Activated T-helper 9 cell treated with anti-CD3 and anti-CD28 coated beads, Interleukin-2, amount 50 U/mL, for 16 hours (primary cell): ENCODE data around the gene GTF3C1.
"Not testable (repeated sequence)": the region's sequence is repeated elsewhere in the genome, so short reads cannot be mapped to it uniquely, and the experiment has no call there.

ENCODE experiments used
- DNase-seq: peaks from one replicate; pipeline ENCODE4 v3.0.0-alpha.2; 2020; ENCODE audit warnings: low read depth

Gene GTF3C1

DNA sequence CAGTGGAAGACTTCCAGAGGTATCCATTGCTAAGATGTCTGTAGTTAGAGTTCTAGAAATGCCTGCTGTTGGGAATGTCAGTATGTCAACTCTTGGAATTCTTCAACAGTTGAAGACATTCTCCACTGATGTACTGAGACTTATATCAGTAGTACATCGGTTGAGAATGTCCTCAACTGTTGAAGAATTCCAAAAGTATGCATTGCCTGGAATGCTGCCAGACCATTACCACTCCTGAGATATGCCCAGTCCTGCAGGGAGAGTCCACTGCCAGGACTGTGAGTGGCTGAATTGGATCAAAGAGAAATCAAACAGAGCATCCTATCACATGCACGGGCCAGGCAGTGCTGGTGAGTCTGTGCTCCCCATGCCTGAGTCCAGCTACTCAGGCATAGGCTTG lies 105.7 kb downstream of the GTF3C1 start:
- DNase-seq: no peak

DNA sequence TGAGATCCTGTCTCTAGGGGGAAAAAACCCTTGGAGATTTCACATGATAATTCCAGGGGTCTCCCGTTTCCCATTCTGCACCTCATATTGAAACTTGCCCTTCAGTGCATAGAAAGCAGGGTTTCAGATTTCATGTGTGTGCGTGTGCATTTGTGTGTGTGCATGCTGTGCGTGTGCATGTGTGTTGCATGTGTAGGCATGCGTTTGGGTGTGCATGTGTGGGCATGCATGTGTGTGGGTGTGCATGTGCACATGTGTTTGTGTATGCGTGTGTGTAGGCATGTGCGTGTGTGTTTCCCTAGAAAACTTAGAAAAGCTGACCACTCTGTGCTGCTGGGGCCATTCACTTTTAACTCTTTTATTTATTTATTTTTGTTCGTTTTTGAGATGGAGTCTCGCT lies 107.7 kb downstream of the GTF3C1 start:
- DNase-seq: no peak

DNA sequence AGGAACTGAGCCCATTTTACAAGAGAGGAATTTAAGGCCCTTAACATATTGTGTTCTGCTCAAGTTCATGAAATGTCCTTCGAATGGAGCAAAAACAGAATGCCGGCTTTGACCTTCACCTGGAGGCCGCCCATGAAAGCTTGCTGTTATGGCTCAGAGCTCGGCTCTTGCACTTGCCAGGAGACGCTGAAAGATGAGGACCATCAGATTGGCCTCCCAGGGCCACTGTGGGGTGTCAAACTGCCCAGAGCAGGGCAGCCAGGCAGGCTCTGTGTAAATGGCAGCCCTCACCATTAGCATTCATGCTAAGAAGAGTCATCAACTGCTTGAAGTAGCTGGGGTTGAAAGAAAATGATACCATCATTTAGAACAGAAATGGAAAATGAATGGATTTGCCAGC lies 108.4 kb downstream of the GTF3C1 start:
- DNase-seq: no peak

GRCh38 chr16:27439271-27440018 lies 110.3 kb downstream of the GTF3C1 start:
- no peak for DNase-seq

GRCh38 chr16:27437946-27438345 lies 111.8 kb downstream of the GTF3C1 start:
- no peak for DNase-seq

DNA sequence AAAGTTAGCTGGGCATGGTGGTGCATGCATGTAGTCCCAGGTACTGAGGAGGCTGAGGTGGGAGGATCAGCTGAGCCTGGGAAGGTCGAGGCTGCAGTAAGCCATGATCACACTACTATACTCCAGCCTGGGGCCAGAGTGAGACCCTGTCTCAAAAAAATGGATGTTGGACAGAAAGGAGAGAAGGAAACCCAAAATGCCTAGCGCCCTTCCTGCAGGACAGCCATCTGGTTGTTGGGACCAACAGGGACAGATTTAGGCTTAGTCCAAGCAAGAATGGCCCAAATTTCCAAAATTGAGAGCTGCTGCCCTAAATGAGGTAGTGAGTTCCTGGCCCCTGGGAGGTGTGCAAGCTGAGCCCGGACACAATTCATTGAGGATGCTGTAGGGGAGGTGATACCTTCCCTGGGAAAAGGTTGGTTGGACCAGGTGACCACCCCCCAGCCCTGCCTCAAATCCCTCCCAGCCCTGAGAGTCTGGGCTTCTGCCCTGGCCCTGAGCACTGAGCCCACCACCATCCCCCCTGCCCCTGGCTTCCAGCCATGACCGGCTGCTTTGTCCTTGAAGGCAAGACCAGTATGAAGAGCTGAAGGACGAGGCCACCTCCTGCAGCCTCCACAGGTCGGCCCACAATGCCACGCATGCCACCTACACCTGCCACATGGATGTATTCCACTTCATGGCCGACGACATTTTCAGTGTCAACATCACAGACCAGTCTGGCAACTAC lies 112.6 kb downstream of the GTF3C1 start:
- no peak for DNase-seq

- DNase-seq: no peak
These were observed 113.6 kb downstream of the GTF3C1 start for GRCh38 chr16:27436065-27436464.

DNA sequence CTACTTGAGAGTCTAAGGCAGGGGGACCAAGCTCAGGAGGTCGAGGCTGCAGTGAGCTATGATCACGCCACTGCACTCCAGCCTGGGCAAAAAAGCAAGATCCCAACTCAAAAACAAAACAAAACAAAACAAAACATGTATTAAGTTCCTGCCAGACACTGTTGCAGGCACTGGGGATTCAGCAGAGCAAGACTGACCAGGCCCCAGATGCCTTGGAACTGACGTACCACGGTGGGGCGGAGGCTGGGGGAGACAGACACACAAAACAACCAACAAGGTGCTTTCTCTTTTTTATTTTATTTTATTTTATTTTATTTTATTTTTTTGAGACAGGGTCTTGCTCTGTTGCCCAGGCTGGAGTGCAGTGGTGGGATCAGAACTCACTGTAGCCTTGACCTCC lies 114.6 kb downstream of the GTF3C1 start:
- DNase-seq: not testable (repeated sequence)

- DNase-seq: no peak
These were observed 115.3 kb downstream of the GTF3C1 start for GRCh38 chr16:27434141-27435051.

GRCh38 chr16:27433636-27434035 lies 116.1 kb downstream of the GTF3C1 start:
- no peak for DNase-seq

DNA sequence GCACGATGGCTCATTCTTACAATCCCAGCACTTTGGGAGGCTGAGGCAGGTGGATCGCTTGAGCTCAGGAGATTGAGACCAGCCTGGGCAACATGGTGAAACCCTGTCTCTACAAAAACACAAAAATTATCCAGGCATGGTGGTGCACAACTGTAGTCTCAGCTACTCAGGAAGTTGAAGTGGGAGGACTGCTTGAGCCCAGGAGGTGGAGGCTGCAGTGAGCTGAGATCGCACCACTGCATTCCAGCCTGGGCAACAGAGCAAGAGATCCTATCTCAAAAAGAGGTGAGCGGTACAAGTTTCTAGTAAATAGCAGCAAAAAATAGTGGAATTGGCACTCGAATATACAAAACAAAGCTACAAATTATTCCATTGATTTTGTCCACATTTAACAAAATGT lies 116.5 kb downstream of the GTF3C1 start:
- DNase-seq: not testable (repeated sequence)

- no peak for DNase-seq
These were observed 117.2 kb downstream of the GTF3C1 start for GRCh38 chr16:27432558-27432957.

DNA sequence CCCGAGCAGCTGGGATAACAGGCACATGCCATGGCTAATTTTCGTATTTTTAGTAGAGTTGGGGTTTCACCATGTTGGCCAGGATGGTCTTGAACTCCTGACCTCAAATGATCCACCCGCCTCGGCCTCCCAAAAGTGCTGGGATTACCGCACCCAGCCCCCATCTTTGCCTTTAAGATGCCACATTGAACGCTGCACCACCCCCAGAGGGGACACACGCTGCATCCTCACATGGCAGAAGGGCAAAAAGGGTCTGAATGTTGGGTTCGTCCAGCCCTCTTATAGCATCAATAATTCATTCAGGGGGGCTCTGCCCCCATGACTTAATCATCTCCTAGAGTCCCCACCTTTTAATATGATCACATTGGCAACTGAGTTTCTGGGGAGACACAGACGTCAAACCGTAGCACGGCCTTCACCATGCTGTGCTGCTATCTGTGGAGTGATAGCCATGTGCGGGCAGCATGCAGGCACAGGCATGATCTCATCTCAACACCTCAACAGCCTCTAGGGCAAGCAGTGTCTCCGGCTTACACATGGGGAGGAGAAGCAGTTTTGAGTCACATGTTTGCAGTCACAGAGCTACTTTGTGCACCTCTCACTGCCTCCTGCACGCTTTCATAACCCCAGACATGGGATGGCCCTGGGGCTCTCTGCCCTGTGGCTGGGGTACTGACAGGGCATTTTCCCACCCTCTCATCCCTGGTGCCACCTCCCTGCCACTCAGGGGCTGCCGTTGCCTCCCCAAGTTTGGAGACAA lies 117.8 kb downstream of the GTF3C1 start:
- DNase-seq: no peak

DNA sequence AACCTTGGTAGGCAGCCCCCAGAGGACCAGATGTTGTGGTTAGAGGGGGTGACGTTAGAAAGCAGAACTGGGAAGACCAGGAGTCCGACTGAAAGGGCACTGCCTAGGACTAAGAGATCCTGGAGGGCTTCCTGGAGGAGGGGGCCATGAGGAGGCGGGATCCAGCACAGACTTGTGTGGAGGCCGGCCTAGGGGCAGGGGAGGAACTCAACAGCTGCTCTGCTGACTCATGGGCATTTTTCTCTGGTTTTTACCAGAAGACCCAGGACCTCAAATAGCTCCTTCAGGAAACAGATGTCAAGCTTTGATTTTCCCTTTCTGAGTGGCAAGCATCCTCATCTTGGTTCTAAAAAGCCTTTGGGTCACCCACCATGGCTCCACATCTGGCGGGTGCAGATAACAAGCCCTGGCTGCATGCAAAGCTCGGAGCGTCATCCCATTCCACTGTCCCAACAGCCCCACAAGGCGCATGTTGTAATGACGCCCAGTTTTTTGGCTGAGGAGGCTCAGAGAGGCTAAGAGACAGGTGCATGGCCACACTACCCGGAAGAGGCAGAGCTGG lies 118.7 kb downstream of the GTF3C1 start:
- no peak for DNase-seq

DNA sequence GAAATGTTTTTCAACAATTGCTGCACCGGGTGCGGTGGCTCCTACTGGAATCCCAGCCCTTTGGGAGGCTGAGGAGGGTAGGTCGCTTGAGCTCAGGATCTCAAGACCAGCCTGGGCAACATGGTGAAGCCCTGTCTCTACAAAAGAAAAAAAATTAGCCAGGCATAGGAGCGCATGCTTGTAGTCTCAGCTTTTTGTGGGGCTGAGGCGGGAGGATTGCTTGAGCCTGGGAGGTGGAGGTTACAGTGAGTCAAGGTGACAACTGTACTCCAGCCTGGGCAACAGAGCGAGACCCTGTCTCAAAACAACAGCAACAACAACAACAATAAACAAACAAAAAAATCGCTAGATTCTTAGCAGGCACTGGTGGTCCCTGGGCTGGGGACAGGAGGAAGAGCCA lies 119.2 kb downstream of the GTF3C1 start:
- no peak for DNase-seq

DNA sequence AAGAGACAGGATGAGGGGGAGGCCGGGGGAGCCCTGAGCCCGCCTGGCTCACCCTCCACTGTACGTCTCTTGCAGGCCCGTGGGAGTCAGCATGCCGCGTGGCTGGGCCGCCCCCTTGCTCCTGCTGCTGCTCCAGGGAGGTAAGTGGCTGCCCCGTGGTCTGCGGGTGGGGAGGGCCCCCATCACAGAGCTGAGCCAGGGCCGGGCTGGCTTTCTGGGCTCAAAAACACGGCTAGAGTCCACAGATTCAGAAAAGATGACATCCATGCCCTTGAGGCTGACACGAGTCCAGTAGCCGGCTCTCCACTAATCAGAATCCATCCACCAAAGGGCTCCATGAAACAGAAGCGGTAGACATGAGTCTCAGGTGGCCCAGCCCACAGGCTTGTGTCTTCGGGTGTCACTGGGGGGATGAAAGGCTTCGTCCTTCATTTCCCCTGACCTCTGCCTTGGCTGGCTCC lies 119.7 kb downstream of the GTF3C1 start:
- DNase-seq: no peak

GRCh38 chr16:27429330-27429871 lies 120.3 kb downstream of the GTF3C1 start:
- DNase-seq: no peak

DNA sequence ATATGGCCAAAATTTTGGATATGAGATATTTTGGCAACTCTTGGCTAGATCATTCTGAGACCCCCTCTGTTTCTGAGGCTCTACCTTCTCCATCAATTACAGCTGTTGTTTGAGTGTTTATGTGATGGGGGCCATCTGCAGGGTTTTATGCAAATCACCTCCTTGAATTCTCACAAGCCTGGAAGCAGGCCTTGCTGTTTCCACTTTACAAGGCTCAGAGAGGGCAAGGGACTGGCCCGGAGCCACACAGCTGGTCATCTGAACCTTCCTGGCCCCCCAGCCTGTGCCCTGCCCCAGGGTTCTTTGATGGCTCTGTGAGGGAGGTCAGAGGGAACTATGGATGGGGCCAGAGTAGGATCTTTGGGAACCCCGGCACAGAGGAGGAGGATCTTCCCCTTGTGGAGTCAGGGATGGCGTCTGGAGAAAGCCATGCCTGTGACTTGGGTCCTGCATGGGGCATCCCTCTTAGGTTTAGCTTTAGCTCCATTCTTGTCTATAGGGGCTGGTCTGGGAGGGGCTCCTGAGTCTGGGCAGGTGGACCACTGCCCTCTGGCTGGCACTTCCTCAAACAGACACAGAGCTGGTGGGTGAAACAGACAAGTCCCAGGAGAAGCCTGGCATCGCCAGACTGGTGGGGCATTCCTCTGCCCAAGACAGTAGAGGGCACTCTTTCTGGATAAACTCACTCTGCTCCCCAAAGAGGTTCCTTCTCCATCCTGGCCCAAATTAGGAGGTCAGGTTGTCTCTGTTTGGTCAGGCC lies 121.5 kb downstream of the GTF3C1 start:
- DNase-seq: no peak

GRCh38 chr16:27427538-27427937 lies 122.2 kb downstream of the GTF3C1 start:
- DNase-seq: no peak
